Measurements from ENCODE around the gene ANTXR1.

The ANTXR1 gene

DNA sequence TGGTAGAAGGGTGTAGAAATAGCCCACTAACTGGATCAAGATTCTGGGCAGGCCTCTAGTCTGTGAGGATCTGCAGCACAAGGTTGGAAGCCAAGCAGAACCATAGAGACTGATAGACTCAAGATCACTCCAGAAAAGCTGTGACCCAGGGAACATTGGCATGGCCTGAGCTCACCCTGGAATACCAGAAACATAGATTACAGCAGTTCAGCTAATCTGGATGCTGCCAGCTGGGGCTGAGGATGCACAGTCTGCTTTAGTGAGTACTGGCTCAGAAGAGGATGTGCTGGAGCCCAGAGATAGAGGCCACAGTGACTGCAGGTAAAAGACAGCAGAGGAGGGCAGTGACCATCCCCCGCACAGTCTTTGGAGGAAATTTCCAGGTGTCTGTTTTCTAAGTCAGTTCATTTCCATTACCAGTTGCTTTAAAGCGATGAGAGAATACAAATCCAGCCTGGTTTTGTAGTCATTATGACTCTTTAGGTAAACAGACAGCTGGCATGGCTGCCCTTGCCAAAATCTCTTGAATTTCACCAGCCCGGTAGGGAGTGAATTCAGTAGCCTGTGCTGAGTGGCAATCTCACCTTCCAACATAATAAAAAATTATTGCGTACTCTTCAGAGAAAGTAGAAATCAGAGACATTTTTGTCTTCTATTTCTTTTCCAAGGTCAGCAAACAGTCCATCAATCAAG, 119.2 kb downstream of the ANTXR1 start:
- DNase-seq (ENCODE audit: low read depth), result no peak
- no peak overlapping the region for H3K4me3 ChIP-seq (ENCODE audit: low read depth, low read length)
- TF ChIP-seq CTCF (IDR thresholded peaks at IDR 0.05; ENCODE audit: control insufficient read depth, extremely low read depth, insufficient read depth), result no peak

DNA sequence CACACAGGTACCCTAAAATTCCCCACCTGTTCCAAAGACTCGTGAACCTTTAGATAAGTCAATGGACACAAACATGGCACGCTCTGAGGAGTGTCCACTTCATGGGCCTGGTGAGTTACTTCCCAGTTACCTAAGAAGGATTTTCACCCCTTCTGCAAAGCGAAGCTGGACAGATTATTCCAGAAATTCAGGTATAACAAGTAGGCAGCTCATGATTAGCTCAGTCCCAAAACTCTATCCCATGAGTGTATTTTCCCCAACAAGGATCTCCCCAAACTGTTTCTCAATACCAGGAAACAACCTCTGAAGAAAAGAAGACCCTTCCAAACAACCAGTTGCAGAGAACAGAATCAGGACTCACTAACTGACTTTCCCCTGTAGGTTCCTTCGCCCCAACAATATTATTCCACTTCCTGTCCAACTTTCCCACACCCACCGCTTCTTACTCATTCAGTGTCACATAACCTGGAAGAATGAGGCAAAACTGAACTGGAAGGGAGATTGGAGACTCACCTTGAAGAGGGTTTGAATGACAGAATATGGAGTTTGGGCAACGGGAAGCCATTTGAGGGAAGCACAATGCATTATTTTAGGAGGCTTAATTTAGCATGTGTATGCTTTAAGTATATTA, 120.1 kb downstream of the ANTXR1 start:
- H3K4me3 ChIP-seq (ENCODE audit: low read depth, low read length), result no peak overlapping the region
- DNase-seq (ENCODE audit: low read depth), result no peak
- TF ChIP-seq CTCF (IDR thresholded peaks at IDR 0.05; ENCODE audit: control insufficient read depth, extremely low read depth, insufficient read depth), result no peak

DNA sequence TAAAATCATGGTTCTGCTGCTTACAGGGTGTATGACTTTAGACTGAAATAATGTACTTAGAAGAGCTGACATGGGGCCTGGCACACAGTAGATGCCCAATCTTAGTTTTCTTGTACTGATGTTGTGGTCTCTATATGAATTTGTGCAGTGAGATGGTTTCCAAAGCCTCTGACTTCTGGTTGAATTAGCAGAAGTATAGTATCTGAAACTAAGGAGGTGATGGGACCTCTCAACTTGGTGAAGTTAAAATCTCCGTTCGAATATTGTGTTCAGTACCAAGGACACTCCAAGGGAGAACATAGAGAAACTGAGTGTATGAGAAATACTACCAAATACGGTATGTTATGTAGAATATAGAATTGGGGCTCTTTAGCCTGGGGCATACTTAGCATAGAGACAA, 120.9 kb downstream of the ANTXR1 start:
- TF ChIP-seq CTCF (IDR thresholded peaks at IDR 0.05; ENCODE audit: control insufficient read depth, extremely low read depth, insufficient read depth), result no peak
- no peak for DNase-seq (ENCODE audit: low read depth)
- H3K4me3 ChIP-seq (ENCODE audit: low read depth, low read length), result no peak overlapping the region

GRCh38 chr2:69134306-69134945, 121.4 kb downstream of the ANTXR1 start:
- no peak for TF ChIP-seq CTCF (IDR thresholded peaks at IDR 0.05; ENCODE audit: control insufficient read depth, extremely low read depth, insufficient read depth)
- DNase-seq (ENCODE audit: low read depth), result no peak
- H3K4me3 ChIP-seq (ENCODE audit: low read depth, low read length), result no peak overlapping the region

- no peak for TF ChIP-seq CTCF (IDR thresholded peaks at IDR 0.05; ENCODE audit: control insufficient read depth, extremely low read depth, insufficient read depth)
- H3K4me3 ChIP-seq (ENCODE audit: low read depth, low read length), result no peak overlapping the region
- DNase-seq (ENCODE audit: low read depth), result peak; percentile 70
Measured at GRCh38 chr2:69138247-69138772, 125.3 kb downstream of the ANTXR1 start.

GRCh38 chr2:69138793-69139459, 125.9 kb downstream of the ANTXR1 start:
- DNase-seq (ENCODE audit: low read depth), result peak; percentile 65
- H3K4me3 ChIP-seq (ENCODE audit: low read depth, low read length), result no peak overlapping the region
- no peak for TF ChIP-seq CTCF (IDR thresholded peaks at IDR 0.05; ENCODE audit: control insufficient read depth, extremely low read depth, insufficient read depth)
